Mammary epithelial cell (primary cell): ENCODE measurements around the gene HIVEP2.

ENCODE experiments used
- CTCF ChIP-seq, 2 donors: IDR thresholded peaks in 1 of 2; conservative IDR thresholded peaks in 1 of 2; 2 replicates each; pipeline ENCODE4 v1.5.1; 2011 to 2012; ENCODE audit warnings: inconsistent platforms in 2 of 2, low read length in 2 of 2, mild to moderate bottlenecking in 2 of 2, control low read depth in 1 of 2, low read depth in 1 of 2; ENCODE audit not compliant: insufficient read depth in 1 of 2; ENCODE audit errors: extremely low read depth in 1 of 2
- EZH2 ChIP-seq: IDR thresholded peaks from 2 replicates; pipeline ENCODE4 v1.6.1; 2012; ENCODE audit warnings: low read length, inconsistent platforms, borderline replicate concordance

GRCh38 chr6:142822383-142822782 lies 122.6 kb downstream of the HIVEP2 start:
- TF ChIP-seq CTCF (conservative IDR thresholded peaks at IDR 0.05 in 1 of 2, IDR thresholded peaks at IDR 0.05 in 1 of 2; ENCODE audit: extremely low read depth in 1 of 2, insufficient read depth in 1 of 2, low read depth in 1 of 2, low read length in 2 of 2) (no peak), EZH2 (no peak)
